MM.1S (cell line): ENCODE measurements around the gene GRK3.

Source experiments
- DNase-seq: peaks from one replicate; pipeline ENCODE4 v3.0.0-alpha.2; 2015
- H2AFZ ChIP-seq: fragments of 300-600 bp; sonication (generic); 2 replicates; pipeline ENCODE4 v1.6.0; 2016; ENCODE audit warnings: antibody characterized with exemption, low read length
- H3F3A ChIP-seq: fragments of 300-600 bp; sonication (generic); 2 replicates; pipeline ENCODE4 v1.6.1; 2016; ENCODE audit warnings: mild to moderate bottlenecking, antibody characterized with exemption, low read length, moderate library complexity, mixed read lengths; ENCODE audit not compliant: insufficient read depth
- H3K27ac ChIP-seq: fragments of 300-600 bp; sonication (generic); 2 replicates; pipeline ENCODE4 v1.5.1; 2016; ENCODE audit warnings: mild to moderate bottlenecking, low read length
- H3K27me3 ChIP-seq: fragments of 300-600 bp; sonication (generic); replicated peaks from 2 replicates; pipeline ENCODE4 v1.6.0; 2016; ENCODE audit warnings: low read length; ENCODE audit not compliant: insufficient read depth
- H3K36me3 ChIP-seq: fragments of 300-600 bp; sonication (generic); replicated peaks from 2 replicates; pipeline ENCODE4 v1.6.1; 2016; ENCODE audit warnings: mild to moderate bottlenecking, low read length, mixed read lengths; ENCODE audit not compliant: insufficient read depth
- H3K4me1 ChIP-seq: fragments of 300-600 bp; sonication (generic); 2 replicates; pipeline ENCODE4 v1.6.1; 2016; ENCODE audit warnings: low read length, mixed read lengths
- H3K4me2 ChIP-seq: fragments of 300-600 bp; sonication (generic); 2 replicates; pipeline ENCODE4 v1.6.0; 2016; ENCODE audit warnings: low read depth, low read length
- H3K4me3 ChIP-seq: fragments of 300-600 bp; sonication (generic); 2 replicates; pipeline ENCODE4 v1.5.1; 2016; ENCODE audit warnings: low read length, mixed read lengths
- H3K79me2 ChIP-seq: fragments of 300-600 bp; sonication (generic); 2 replicates; pipeline ENCODE4 v1.6.1; 2016; ENCODE audit warnings: mixed run types, low read length, mixed read lengths
- H3K9ac ChIP-seq: fragments of 300-600 bp; sonication (generic); 2 replicates; pipeline ENCODE4 v1.6.1; 2016; ENCODE audit warnings: low read length, mixed read lengths
- H3K9me2 ChIP-seq: fragments of 300-600 bp; sonication (generic); replicated peaks from 2 replicates; pipeline ENCODE4 v1.6.1; 2016; ENCODE audit warnings: mild to moderate bottlenecking, low read length, mixed read lengths; ENCODE audit not compliant: insufficient read depth
- H3K9me3 ChIP-seq: fragments of 300-600 bp; sonication (generic); replicated peaks from 2 replicates; pipeline ENCODE4 v1.6.1; 2016; ENCODE audit warnings: mild to moderate bottlenecking, low read length, mixed read lengths; ENCODE audit not compliant: insufficient read depth
- H4K20me1 ChIP-seq: fragments of 300-600 bp; sonication (generic); 2 replicates; pipeline ENCODE4 v1.6.1; 2016; ENCODE audit warnings: mild to moderate bottlenecking, low read length, moderate library complexity, mixed read lengths; ENCODE audit not compliant: insufficient read depth
- CTCF ChIP-seq: fragments of 300-600 bp; sonication (generic); IDR thresholded peaks from 2 replicates; pipeline ENCODE4 v1.5.1; 2016; ENCODE audit warnings: antibody characterized with exemption, low read length, mixed read lengths
- EZH2 ChIP-seq: fragments of 300-600 bp; sonication (generic); optimal IDR thresholded peaks from 2 replicates; pipeline ENCODE3; 2017; ENCODE audit warnings: low read depth, mild to moderate bottlenecking, antibody characterized with exemption, low read length, mixed read lengths
- EZH2phosphoT487 ChIP-seq: fragments of 300-600 bp; sonication (generic); IDR thresholded peaks from 2 replicates; pipeline ENCODE4 v1.6.1; 2018; ENCODE audit warnings: antibody characterized with exemption, low read length

Gene GRK3

GRCh38 chr22:25682109-25682508 lies 117.6 kb downstream of the GRK3 start:
- Histone ChIP-seq H3F3A (no peaks in the 10 kb centered on the region), H3K27me3 (no peaks in the 10 kb centered on the region), H2AFZ (no peak overlapping the region), H3K36me3 (no peaks in the 10 kb centered on the region), H3K9me3 (no peaks in the 10 kb centered on the region), H3K27ac (no peak overlapping the region), H3K4me3 (no peak overlapping the region), H3K9ac (no peak overlapping the region), H4K20me1 (no peaks in the 10 kb centered on the region), H3K4me2 (no peak overlapping the region), H3K9me2 (no peaks in the 10 kb centered on the region), H3K4me1 (no peaks in the 10 kb centered on the region), H3K79me2 (no peaks in the 10 kb centered on the region)
- DNase-seq = no peak
- TF ChIP-seq CTCF (no peak), EZH2phosphoT487 (no peak), EZH2 (no peak)

GRCh38 chr22:25688627-25689026 lies 124.2 kb downstream of the GRK3 start:
- Histone ChIP-seq H3K79me2 (no peaks in the 10 kb centered on the region), H3K4me1 (no peaks in the 10 kb centered on the region), H4K20me1 (no peaks in the 10 kb centered on the region), H3F3A (no peaks in the 10 kb centered on the region), H3K27me3 (no peaks in the 10 kb centered on the region), H3K4me2 (no peak overlapping the region), H3K27ac (no peak overlapping the region), H3K9me3 (no peaks in the 10 kb centered on the region), H3K9me2 (no peaks in the 10 kb centered on the region), H3K36me3 (no peaks in the 10 kb centered on the region), H2AFZ (no peak overlapping the region), H3K9ac (no peak overlapping the region), H3K4me3 (no peak overlapping the region)
- TF ChIP-seq EZH2phosphoT487 (no peak), EZH2 (no peak), CTCF (no peak)
- DNase-seq = no peak

- H3F3A ChIP-seq = no peaks in the 10 kb centered on the region
- no peak overlapping the region for H3K4me2 ChIP-seq
- H3K9ac ChIP-seq = no peak overlapping the region
- no peak overlapping the region for H3K4me3 ChIP-seq
- TF ChIP-seq CTCF (no peak), EZH2phosphoT487 (no peak), EZH2 (no peak)
- H3K27me3 ChIP-seq = no peaks in the 10 kb centered on the region
- H3K4me1 ChIP-seq = no peaks in the 10 kb centered on the region
- H3K9me3 ChIP-seq = no peaks in the 10 kb centered on the region
- no peak overlapping the region for H2AFZ ChIP-seq
- H3K27ac ChIP-seq = no peak overlapping the region
- no peaks in the 10 kb centered on the region for H3K9me2 ChIP-seq
- no peak for DNase-seq
- H4K20me1 ChIP-seq = no peaks in the 10 kb centered on the region
- no peaks in the 10 kb centered on the region for H3K79me2 ChIP-seq
- no peaks in the 10 kb centered on the region for H3K36me3 ChIP-seq
These were observed 125.2 kb downstream of the GRK3 start for GRCh38 chr22:25689631-25690030.

- Histone ChIP-seq H3K4me2 (no peak overlapping the region), H3K27ac (no peak overlapping the region), H3K9me3 (no peaks in the 10 kb centered on the region), H3K4me3 (no peak overlapping the region), H3K79me2 (no peaks in the 10 kb centered on the region), H4K20me1 (no peaks in the 10 kb centered on the region), H3K9ac (no peak overlapping the region), H3F3A (no peaks in the 10 kb centered on the region), H2AFZ (no peak overlapping the region), H3K27me3 (no peaks in the 10 kb centered on the region), H3K36me3 (no peaks in the 10 kb centered on the region), H3K9me2 (no peaks in the 10 kb centered on the region), H3K4me1 (no peaks in the 10 kb centered on the region)
- no peak for DNase-seq
- TF ChIP-seq CTCF (no peak), EZH2phosphoT487 (no peak), EZH2 (no peak)
These were observed 126.3 kb downstream of the GRK3 start for GRCh38 chr22:25690798-25691197.
